ENCODE data around the gene ADRB2. TPM values are rescaled to one million over a fixed set of nuclear protein-coding genes. Genes with fewer than 3 reads are reported as not detected.

Gene ADRB2
- total RNA-seq, 1 donor = 27.5 TPM

- H3K27me3 ChIP-seq (ENCODE audit: insufficient read depth, low read length) = no peaks in the 10 kb centered on the region
- no peaks in the 10 kb centered on the region for H3K9me3 ChIP-seq (ENCODE audit: low read depth, low read length)
- H3K4me3 ChIP-seq (ENCODE audit: low read length) = no peak overlapping the region
- H3K4me1 ChIP-seq (ENCODE audit: insufficient read depth, low read length) = peaks cover 55% of the 10 kb centered on the region
Observed at GRCh38 chr5:148815578-148815977, 10.8 kb upstream of the ADRB2 start.

GRCh38 chr5:148816357-148816756 lies 10.1 kb upstream of the ADRB2 start:
- peaks cover 48% of the 10 kb centered on the region for H3K4me1 ChIP-seq (ENCODE audit: insufficient read depth, low read length)
- no peak overlapping the region for H3K4me3 ChIP-seq (ENCODE audit: low read length)
- no peaks in the 10 kb centered on the region for H3K27me3 ChIP-seq (ENCODE audit: insufficient read depth, low read length)
- no peaks in the 10 kb centered on the region for H3K9me3 ChIP-seq (ENCODE audit: low read depth, low read length)

DNA sequence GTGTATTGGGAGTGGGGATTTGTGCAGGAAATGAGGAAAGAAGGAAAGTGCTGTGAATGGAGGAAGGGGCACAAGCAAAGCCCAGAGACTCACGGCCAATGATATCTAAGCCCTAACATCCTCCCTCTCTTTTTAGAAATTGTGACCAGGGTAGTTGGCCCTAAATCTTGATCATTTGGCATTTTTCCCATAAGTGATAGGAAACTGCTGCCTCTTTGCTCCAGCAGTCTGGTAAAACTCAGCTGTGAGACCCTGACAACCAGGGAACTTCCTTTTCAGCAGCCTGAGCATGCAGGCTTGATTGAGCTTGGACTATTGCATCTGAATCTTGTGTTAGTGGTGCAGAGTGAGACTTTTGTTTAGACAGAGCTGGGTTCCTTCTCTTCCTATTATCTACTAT lies 9.6 kb upstream of the ADRB2 start:
- H3K9me3 ChIP-seq (ENCODE audit: low read depth, low read length) = no peaks in the 10 kb centered on the region
- H3K4me1 ChIP-seq (ENCODE audit: insufficient read depth, low read length) = peaks cover 48% of the 10 kb centered on the region
- H3K4me3 ChIP-seq (ENCODE audit: low read length) = no peak overlapping the region
- H3K27me3 ChIP-seq (ENCODE audit: insufficient read depth, low read length) = no peaks in the 10 kb centered on the region

GRCh38 chr5:148817606-148818005 lies 8.8 kb upstream of the ADRB2 start:
- H3K27me3 ChIP-seq (ENCODE audit: insufficient read depth, low read length) = no peaks in the 10 kb centered on the region
- no peak overlapping the region for H3K4me3 ChIP-seq (ENCODE audit: low read length)
- no peaks in the 10 kb centered on the region for H3K9me3 ChIP-seq (ENCODE audit: low read depth, low read length)
- H3K4me1 ChIP-seq (ENCODE audit: insufficient read depth, low read length) = peaks cover 48% of the 10 kb centered on the region

DNA sequence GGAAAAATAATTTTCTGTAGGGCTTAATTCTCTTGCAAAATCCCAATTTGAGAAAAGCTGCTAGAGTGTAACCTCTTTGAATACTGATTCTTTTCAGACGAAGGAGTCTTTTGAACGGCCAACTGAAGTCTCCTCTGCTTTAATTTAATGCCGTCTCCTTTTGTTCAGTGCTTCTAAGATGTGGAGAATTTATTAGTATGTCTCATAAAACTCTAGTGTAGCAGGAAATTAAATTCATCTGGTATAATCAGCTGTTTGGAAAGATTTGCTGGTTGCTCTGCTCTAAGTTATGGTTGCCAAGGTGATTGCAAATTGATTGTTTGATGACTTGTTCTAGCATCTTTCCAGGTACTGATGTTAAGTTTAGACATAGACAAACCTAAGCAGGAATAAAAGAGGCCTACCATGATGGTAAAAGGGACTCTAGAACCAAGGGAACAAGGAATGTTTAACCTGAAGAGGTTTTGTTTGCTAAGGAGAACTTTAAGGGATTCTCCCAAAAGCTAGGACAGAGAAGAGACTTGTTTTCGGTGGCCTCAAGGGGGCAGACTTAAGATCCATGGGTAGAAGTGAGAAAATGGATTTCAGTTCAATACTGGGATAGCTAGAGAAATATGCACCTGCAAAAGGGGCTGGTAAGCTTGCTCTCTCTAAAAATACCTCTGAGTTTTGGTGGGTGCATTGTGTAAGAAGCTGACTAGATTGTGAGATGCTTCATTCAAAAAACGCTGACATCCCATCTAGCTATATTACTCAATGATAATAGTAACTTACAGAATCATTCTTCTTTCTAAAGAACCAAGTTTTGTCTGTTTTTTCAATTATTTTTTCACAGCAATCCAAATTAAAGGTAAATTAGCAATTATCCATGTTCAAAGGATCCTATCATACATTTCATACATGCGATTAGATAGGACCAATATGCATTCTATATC lies 5.7 kb upstream of the ADRB2 start:
- Histone ChIP-seq H3K9me3 (ENCODE audit: low read depth, low read length) (no peaks in the 10 kb centered on the region), H3K4me3 (ENCODE audit: low read length) (no peak overlapping the region), H3K27me3 (ENCODE audit: insufficient read depth, low read length) (no peaks in the 10 kb centered on the region), H3K4me1 (ENCODE audit: insufficient read depth, low read length) (peaks cover 55% of the 10 kb centered on the region)

- Histone ChIP-seq H3K4me1 (ENCODE audit: insufficient read depth, low read length) (peaks cover 56% of the 10 kb centered on the region), H3K9me3 (ENCODE audit: low read depth, low read length) (no peaks in the 10 kb centered on the region), H3K27me3 (ENCODE audit: insufficient read depth, low read length) (no peaks in the 10 kb centered on the region), H3K4me3 (ENCODE audit: low read length) (no peak overlapping the region)
Observed at GRCh38 chr5:148823871-148824270, 2.5 kb upstream of the ADRB2 start.

DNA sequence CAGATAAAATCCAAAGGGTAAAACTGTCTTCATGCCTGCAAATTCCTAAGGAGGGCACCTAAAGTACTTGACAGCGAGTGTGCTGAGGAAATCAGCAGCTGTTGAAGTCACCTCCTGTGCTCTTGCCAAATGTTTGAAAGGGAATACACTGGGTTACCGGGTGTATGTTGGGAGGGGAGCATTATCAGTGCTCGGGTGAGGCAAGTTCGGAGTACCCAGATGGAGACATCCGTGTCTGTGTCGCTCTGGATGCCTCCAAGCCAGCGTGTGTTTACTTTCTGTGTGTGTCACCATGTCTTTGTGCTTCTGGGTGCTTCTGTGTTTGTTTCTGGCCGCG lies 727 bp upstream of the ADRB2 start:
- peaks cover 74% of the 10 kb centered on the region for H3K4me1 ChIP-seq (ENCODE audit: insufficient read depth, low read length)
- no peaks in the 10 kb centered on the region for H3K27me3 ChIP-seq (ENCODE audit: insufficient read depth, low read length)
- no peaks in the 10 kb centered on the region for H3K9me3 ChIP-seq (ENCODE audit: low read depth, low read length)
- H3K4me3 ChIP-seq (ENCODE audit: low read length) = peak overlapping the region; percentile 55

DNA sequence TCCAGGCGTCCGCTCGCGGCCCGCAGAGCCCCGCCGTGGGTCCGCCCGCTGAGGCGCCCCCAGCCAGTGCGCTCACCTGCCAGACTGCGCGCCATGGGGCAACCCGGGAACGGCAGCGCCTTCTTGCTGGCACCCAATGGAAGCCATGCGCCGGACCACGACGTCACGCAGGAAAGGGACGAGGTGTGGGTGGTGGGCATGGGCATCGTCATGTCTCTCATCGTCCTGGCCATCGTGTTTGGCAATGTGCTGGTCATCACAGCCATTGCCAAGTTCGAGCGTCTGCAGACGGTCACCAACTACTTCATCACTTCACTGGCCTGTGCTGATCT lies 294 bp downstream of the ADRB2 start:
- peak overlapping the region; percentile 55 for H3K4me3 ChIP-seq (ENCODE audit: low read length)
- H3K27me3 ChIP-seq (ENCODE audit: insufficient read depth, low read length) = no peaks in the 10 kb centered on the region
- H3K9me3 ChIP-seq (ENCODE audit: low read depth, low read length) = no peaks in the 10 kb centered on the region
- peaks cover 80% of the 10 kb centered on the region for H3K4me1 ChIP-seq (ENCODE audit: insufficient read depth, low read length)

GRCh38 chr5:148827723-148828122 lies 1.3 kb downstream of the ADRB2 start:
- Histone ChIP-seq H3K4me1 (ENCODE audit: insufficient read depth, low read length) (peaks cover 81% of the 10 kb centered on the region), H3K9me3 (ENCODE audit: low read depth, low read length) (no peaks in the 10 kb centered on the region), H3K4me3 (ENCODE audit: low read length) (peak overlapping the region; percentile 55), H3K27me3 (ENCODE audit: insufficient read depth, low read length) (no peaks in the 10 kb centered on the region)

GRCh38 chr5:148828511-148829247 lies 2.3 kb downstream of the ADRB2 start:
- H3K4me1 ChIP-seq (ENCODE audit: insufficient read depth, low read length) = peaks cover 83% of the 10 kb centered on the region
- peak overlapping the region; percentile 55 for H3K4me3 ChIP-seq (ENCODE audit: low read length)
- H3K27me3 ChIP-seq (ENCODE audit: insufficient read depth, low read length) = no peaks in the 10 kb centered on the region
- H3K9me3 ChIP-seq (ENCODE audit: low read depth, low read length) = no peaks in the 10 kb centered on the region

DNA sequence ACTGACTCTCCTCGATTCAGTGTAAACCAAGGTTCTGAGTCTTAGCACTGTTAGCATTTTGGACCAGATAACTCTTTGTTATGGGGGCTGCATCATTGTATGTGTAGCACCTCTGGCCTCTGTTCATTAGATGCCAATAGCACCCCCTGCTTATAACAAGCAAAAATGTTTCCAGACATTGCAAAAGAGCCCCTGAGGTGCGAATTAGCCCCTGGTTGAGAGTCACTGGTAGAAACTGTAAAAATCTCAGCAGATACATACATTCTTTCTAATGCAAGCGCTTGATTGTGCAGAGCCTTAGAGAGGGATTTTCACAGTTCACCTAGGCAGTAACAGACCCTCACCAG lies 2.8 kb downstream of the ADRB2 start:
- peak overlapping the region; percentile 55 for H3K4me3 ChIP-seq (ENCODE audit: low read length)
- no peaks in the 10 kb centered on the region for H3K27me3 ChIP-seq (ENCODE audit: insufficient read depth, low read length)
- no peaks in the 10 kb centered on the region for H3K9me3 ChIP-seq (ENCODE audit: low read depth, low read length)
- H3K4me1 ChIP-seq (ENCODE audit: insufficient read depth, low read length) = peaks cover 87% of the 10 kb centered on the region

GRCh38 chr5:148829734-148830133 lies 3.3 kb downstream of the ADRB2 start:
- H3K4me3 ChIP-seq (ENCODE audit: low read length) = peak overlapping the region; percentile 55
- peaks cover 87% of the 10 kb centered on the region for H3K4me1 ChIP-seq (ENCODE audit: insufficient read depth, low read length)

GRCh38 chr5:148830211-148830610 lies 3.8 kb downstream of the ADRB2 start:
- no peaks in the 10 kb centered on the region for H3K9me3 ChIP-seq (ENCODE audit: low read depth, low read length)
- peak overlapping the region; percentile 55 for H3K4me3 ChIP-seq (ENCODE audit: low read length)
- H3K27me3 ChIP-seq (ENCODE audit: insufficient read depth, low read length) = no peaks in the 10 kb centered on the region
- H3K4me1 ChIP-seq (ENCODE audit: insufficient read depth, low read length) = peaks cover 89% of the 10 kb centered on the region

More at GRCh38 chr5:148829734-148830133, 3.3 kb downstream of the ADRB2 start:
- Histone ChIP-seq H3K9me3 (ENCODE audit: low read depth, low read length) (no peaks in the 10 kb centered on the region), H3K27me3 (ENCODE audit: insufficient read depth, low read length) (no peaks in the 10 kb centered on the region)

- no peaks in the 10 kb centered on the region for H3K9me3 ChIP-seq (ENCODE audit: low read depth, low read length)
- no peak overlapping the region for H3K4me3 ChIP-seq (ENCODE audit: low read length)
- H3K27me3 ChIP-seq (ENCODE audit: insufficient read depth, low read length) = no peaks in the 10 kb centered on the region
- peaks cover 85% of the 10 kb centered on the region for H3K4me1 ChIP-seq (ENCODE audit: insufficient read depth, low read length)
Observed at GRCh38 chr5:148831590-148832565, 5.5 kb downstream of the ADRB2 start.

DNA sequence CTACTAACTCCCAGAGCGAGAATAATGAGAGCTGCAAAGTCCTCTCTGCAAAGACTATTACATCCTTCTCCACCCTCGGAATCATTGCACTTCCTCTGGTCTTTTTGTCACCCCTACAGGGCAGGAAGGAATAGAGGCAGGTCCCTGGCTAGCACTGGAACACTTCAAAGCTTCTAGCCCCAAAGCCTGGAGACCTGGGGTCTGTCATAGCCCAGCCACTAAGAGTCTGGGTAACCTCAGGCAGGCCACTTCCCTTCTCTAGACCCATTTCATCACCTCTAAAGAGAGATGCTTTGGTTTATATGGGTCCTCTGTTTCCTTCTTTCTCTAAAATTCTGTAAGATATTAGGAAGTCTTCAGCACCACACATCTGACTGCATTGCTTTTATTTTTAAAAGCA lies 6.7 kb downstream of the ADRB2 start:
- H3K4me3 ChIP-seq (ENCODE audit: low read length) = no peak overlapping the region
- no peaks in the 10 kb centered on the region for H3K27me3 ChIP-seq (ENCODE audit: insufficient read depth, low read length)
- H3K4me1 ChIP-seq (ENCODE audit: insufficient read depth, low read length) = peaks cover 78% of the 10 kb centered on the region
- H3K9me3 ChIP-seq (ENCODE audit: low read depth, low read length) = no peaks in the 10 kb centered on the region

All from mononuclear cell (primary cell).